GM18858 (cell line): ENCODE measurements around the gene RIN3.

Experiments
- ATAC-seq: cut with Tn5 transposase; IDR thresholded peaks from one replicate; pipeline ENCODE4 v1.9.1; 2021; ENCODE audit not compliant: unreplicated experiment

The RIN3 gene

GRCh38 chr14:92737206-92737605 is 223.6 kb downstream of the RIN3 start:
- ATAC-seq, result no peak

- ATAC-seq, result no peak
Observed at GRCh38 chr14:92737619-92738188, 224.1 kb downstream of the RIN3 start.
